Measurements from ENCODE around the gene DNAH2.

Gene DNAH2

GRCh38 chr17:7745748-7746470 lies 28.4 kb downstream of the DNAH2 start:
- Histone ChIP-seq H3K9me3 (ENCODE audit: insufficient read depth, low read depth, low read length) (no peaks in the 10 kb centered on the region), H4K20me1 (ENCODE audit: insufficient read depth, low read length, poor library complexity, severe bottlenecking) (no peaks in the 10 kb centered on the region), H3K9ac (ENCODE audit: low read depth, low read length, poor library complexity, severe bottlenecking) (peak overlapping the region; percentile 11), H3K9me2 (replicated peaks; ENCODE audit: low read depth, low read length) (no peaks in the 10 kb centered on the region), H3K4me1 (ENCODE audit: insufficient read depth, low read length, poor library complexity, severe bottlenecking) (no peaks in the 10 kb centered on the region), H3K36me3 (ENCODE audit: insufficient read depth, low read length) (no peaks in the 10 kb centered on the region), H3K4me2 (ENCODE audit: low read depth, low read length, poor library complexity, severe bottlenecking) (no peak overlapping the region), H3F3A (ENCODE audit: low read depth) (no peaks in the 10 kb centered on the region), H3K4me3 (ENCODE audit: low read length, poor library complexity, severe bottlenecking) (no peak overlapping the region), H3K79me2 (ENCODE audit: insufficient read depth, low read length) (no peaks in the 10 kb centered on the region), H3K27me3 (ENCODE audit: insufficient read depth, low read length, poor library complexity, severe bottlenecking) (no peaks in the 10 kb centered on the region), H2AFZ (ENCODE audit: low read length) (peak overlapping the region; percentile 78)
- TF ChIP-seq CTCF (conservative IDR thresholded peaks at IDR 0.05; ENCODE audit: low read length) (peak; percentile 35), EZH2phosphoT487 (IDR thresholded peaks at IDR 0.05; ENCODE audit: borderline replicate concordance) (no peak)

- no peak overlapping the region for H3K4me2 ChIP-seq (ENCODE audit: low read depth, low read length, poor library complexity, severe bottlenecking)
Observed at GRCh38 chr17:7747635-7748071, 30.1 kb downstream of the DNAH2 start.

GRCh38 chr17:7748076-7748775 lies 30.7 kb downstream of the DNAH2 start:
- TF ChIP-seq CTCF (conservative IDR thresholded peaks at IDR 0.05; ENCODE audit: low read length) (no peak), EZH2phosphoT487 (IDR thresholded peaks at IDR 0.05; ENCODE audit: borderline replicate concordance) (no peak)
- Histone ChIP-seq H2AFZ (ENCODE audit: low read length) (peak overlapping the region; percentile 17; the same call in 1 of the 2 replicates), H3K9me2 (replicated peaks; ENCODE audit: low read depth, low read length) (no peaks in the 10 kb centered on the region), H3K79me2 (ENCODE audit: insufficient read depth, low read length) (no peaks in the 10 kb centered on the region), H3F3A (ENCODE audit: low read depth) (no peaks in the 10 kb centered on the region), H4K20me1 (ENCODE audit: insufficient read depth, low read length, poor library complexity, severe bottlenecking) (no peaks in the 10 kb centered on the region), H3K27me3 (ENCODE audit: insufficient read depth, low read length, poor library complexity, severe bottlenecking) (no peaks in the 10 kb centered on the region), H3K36me3 (ENCODE audit: insufficient read depth, low read length) (no peaks in the 10 kb centered on the region), H3K9me3 (ENCODE audit: insufficient read depth, low read depth, low read length) (no peaks in the 10 kb centered on the region), H3K9ac (ENCODE audit: low read depth, low read length, poor library complexity, severe bottlenecking) (no peak overlapping the region), H3K4me2 (ENCODE audit: low read depth, low read length, poor library complexity, severe bottlenecking) (no peak overlapping the region), H3K4me3 (ENCODE audit: low read length, poor library complexity, severe bottlenecking) (no peak overlapping the region), H3K4me1 (ENCODE audit: insufficient read depth, low read length, poor library complexity, severe bottlenecking) (no peaks in the 10 kb centered on the region)

More at GRCh38 chr17:7747635-7748071, 30.1 kb downstream of the DNAH2 start:
- Histone ChIP-seq H3K4me1 (ENCODE audit: insufficient read depth, low read length, poor library complexity, severe bottlenecking) (no peaks in the 10 kb centered on the region), H3K9ac (ENCODE audit: low read depth, low read length, poor library complexity, severe bottlenecking) (no peak overlapping the region), H3K27me3 (ENCODE audit: insufficient read depth, low read length, poor library complexity, severe bottlenecking) (no peaks in the 10 kb centered on the region), H4K20me1 (ENCODE audit: insufficient read depth, low read length, poor library complexity, severe bottlenecking) (no peaks in the 10 kb centered on the region), H3K36me3 (ENCODE audit: insufficient read depth, low read length) (no peaks in the 10 kb centered on the region), H2AFZ (ENCODE audit: low read length) (peak overlapping the region; percentile 17; the same call in 1 of the 2 replicates), H3K9me2 (replicated peaks; ENCODE audit: low read depth, low read length) (no peaks in the 10 kb centered on the region), H3K9me3 (ENCODE audit: insufficient read depth, low read depth, low read length) (no peaks in the 10 kb centered on the region), H3K4me3 (ENCODE audit: low read length, poor library complexity, severe bottlenecking) (no peak overlapping the region), H3F3A (ENCODE audit: low read depth) (no peaks in the 10 kb centered on the region), H3K79me2 (ENCODE audit: insufficient read depth, low read length) (no peaks in the 10 kb centered on the region)
- TF ChIP-seq EZH2phosphoT487 (IDR thresholded peaks at IDR 0.05; ENCODE audit: borderline replicate concordance) (no peak), CTCF (conservative IDR thresholded peaks at IDR 0.05; ENCODE audit: low read length) (no peak)
